IMR-90 (cell line): ENCODE results near the gene SYNE2. TPM values are rescaled to one million over a fixed set of nuclear protein-coding genes. Genes with fewer than 3 reads are reported as not detected.
"Not testable (repeated sequence)": the region's sequence is repeated elsewhere in the genome, so short reads cannot be mapped to it uniquely, and the experiment has no call there.

ENCODE experiments used
- ATAC-seq: fragments of 200-7000 bp; cut with Tn5 transposase; 2 replicates; pipeline ENCODE4 v1.9.1; 2020; ENCODE audit warnings: low read depth, mild to moderate bottlenecking, moderate library complexity
- BruUV-seq: library from RNA; stranded (reverse); fragments of 400-500 nt; replicated peaks from 2 replicates; lab custom pipeline; 2021; lab: Mats Ljungman, UMichigan
- CTCF ChIA-PET: fragments of 300-600 bp; formaldehyde crosslinking; extraction: SDS; loops from one replicate; lab custom pipeline; 2021; ENCODE audit warnings: antibody characterized with exemption; lab: Yijun Ruan, JAX
- POLR2A ChIA-PET: fragments of 300-600 bp; sonication (Branson Sonifier 250); formaldehyde crosslinking; loops from one replicate; lab custom pipeline; 2022; ENCODE audit warnings: antibody characterized with exemption; ENCODE audit not compliant: unreplicated experiment; lab: Charles Lee
- DNase-seq: peaks from one replicate; pipeline ENCODE4 v3.0.0; 2013
- H2AFZ ChIP-seq: replicated peaks from 2 replicates; pipeline ENCODE3; 2013; ENCODE audit warnings: low read length, mild to moderate bottlenecking; ENCODE audit not compliant: poor library complexity
- H2AK5ac ChIP-seq: 2 replicates; pipeline ENCODE4 v1.6.1; 2013; ENCODE audit warnings: low read depth, low read length, inconsistent platforms
- H2AK9ac ChIP-seq: replicated peaks from 2 replicates; pipeline ENCODE3; 2013; ENCODE audit warnings: mild to moderate bottlenecking, low read depth, low read length, moderate library complexity; ENCODE audit not compliant: poor library complexity
- H2BK120ac ChIP-seq: 2 replicates; pipeline ENCODE4 v1.6.1; 2013; ENCODE audit warnings: low read depth, low read length, inconsistent platforms
- H2BK15ac ChIP-seq: 3 replicates; pipeline ENCODE4 v1.6.1; 2013; ENCODE audit warnings: low read depth, low read length, inconsistent platforms
- H2BK20ac ChIP-seq: 2 replicates; pipeline ENCODE4 v1.6.1; 2013; ENCODE audit warnings: low read depth, mild to moderate bottlenecking, inconsistent platforms, low read length, moderate library complexity
- H2BK5ac ChIP-seq: 2 replicates; pipeline ENCODE4 v1.6.1; 2013; ENCODE audit warnings: mild to moderate bottlenecking, low read depth, low read length, inconsistent platforms; ENCODE audit not compliant: poor library complexity, severe bottlenecking
- H3K14ac ChIP-seq: replicated peaks from 2 replicates; pipeline ENCODE4 v1.6.1; 2013; ENCODE audit warnings: low read depth, low read length, inconsistent platforms
- H3K18ac ChIP-seq: 2 replicates; pipeline ENCODE4 v1.6.1; 2013; ENCODE audit warnings: low read depth, low read length, control low read depth
- H3K23ac ChIP-seq: 2 replicates; pipeline ENCODE4 v1.6.1; 2013; ENCODE audit warnings: low read depth, low read length, inconsistent platforms
- H3K27ac ChIP-seq: 2 replicates; pipeline ENCODE4 v1.5.1; 2013; ENCODE audit warnings: mild to moderate bottlenecking, control low read depth, low read length; ENCODE audit not compliant: insufficient read depth
- H3K27me3 ChIP-seq: 2 replicates; pipeline ENCODE4 v1.6.1; 2013; ENCODE audit warnings: low read length; ENCODE audit not compliant: control insufficient read depth, insufficient read depth
- H3K36me3 ChIP-seq: 2 replicates; pipeline ENCODE4 v1.6.1; 2013; ENCODE audit warnings: low read length, mixed read lengths; ENCODE audit not compliant: control insufficient read depth, insufficient read depth
- H3K4ac ChIP-seq: 2 replicates; pipeline ENCODE4 v1.6.1; 2013; ENCODE audit warnings: low read depth, low read length, inconsistent platforms
- H3K4me1 ChIP-seq: 2 replicates; pipeline ENCODE4 v1.6.1; 2013; ENCODE audit warnings: low read length, mixed read lengths; ENCODE audit not compliant: control insufficient read depth, insufficient read depth
- H3K4me2 ChIP-seq: 2 replicates; pipeline ENCODE4 v1.6.1; 2013; ENCODE audit warnings: low read depth, mild to moderate bottlenecking, control low read depth, low read length, moderate library complexity
- H3K4me3 ChIP-seq: 2 replicates; pipeline ENCODE4 v1.5.1; 2013; ENCODE audit warnings: low read depth, mild to moderate bottlenecking, control low read depth, low read length, moderate library complexity; ENCODE audit not compliant: insufficient read depth
- H3K56ac ChIP-seq: 2 replicates; pipeline ENCODE4 v1.6.1; 2013; ENCODE audit warnings: low read length, inconsistent platforms; ENCODE audit not compliant: insufficient read depth; ENCODE audit errors: extremely low read depth
- H3K79me1 ChIP-seq, 2 experiments: 2 replicates each; pipeline ENCODE4 v1.6.1; 2013; ENCODE audit warnings: low read length in 2 of 2, inconsistent platforms in 1 of 2, low read depth in 1 of 2
- H3K9ac ChIP-seq: 2 replicates; pipeline ENCODE4 v1.6.1; 2013; ENCODE audit warnings: low read depth, low read length, control low read depth
- H3K9me1 ChIP-seq: 2 replicates; pipeline ENCODE4 v1.6.1; 2013; ENCODE audit warnings: low read length, inconsistent platforms; ENCODE audit not compliant: insufficient read depth
- H3K9me3 ChIP-seq: 2 replicates; pipeline ENCODE4 v1.6.1; 2013; ENCODE audit warnings: low read length; ENCODE audit not compliant: control insufficient read depth, insufficient read depth
- H4K20me1 ChIP-seq: 2 replicates; pipeline ENCODE4 v1.6.1; 2013; ENCODE audit warnings: low read length, inconsistent platforms; ENCODE audit not compliant: insufficient read depth
- H4K5ac ChIP-seq: 2 replicates; pipeline ENCODE4 v1.6.1; 2013; ENCODE audit warnings: mild to moderate bottlenecking, low read depth, low read length, control low read depth
- H4K8ac ChIP-seq, 2 experiments: 2 replicates each; pipeline ENCODE4 v1.6.1; 2013; ENCODE audit warnings: low read depth in 2 of 2, low read length in 2 of 2, control low read depth in 1 of 2, inconsistent platforms in 1 of 2
- H4K91ac ChIP-seq: 2 replicates; pipeline ENCODE4 v1.6.1; 2013; ENCODE audit warnings: low read depth, low read length, inconsistent platforms; ENCODE audit not compliant: insufficient read depth
- CEBPB ChIP-seq: IDR thresholded peaks from 2 replicates; pipeline ENCODE4 v1.6.1; 2012; ENCODE audit warnings: low read depth, low read length, improper control_type of control experiment
- WGBS, 2 experiments: methylation state at CpG; one replicate each; pipeline versions ENCODE4 v1.1.5 to v1.1.7; 2013; ENCODE audit warnings: missing lambda C conversion rate in 2 of 2; ENCODE audit not compliant: insufficient read length in 1 of 2; ENCODE audit errors: extremely low coverage in 2 of 2; 5-methylcytosine and 5-hydroxymethylcytosine counted together
- dilution Hi-C: fragments of 300-500 bp; cut with HindIII; formaldehyde crosslinking; loops from one replicate; pipeline ENCODE4 v1.14.3; 2018; ENCODE audit warnings: low sequenced_read_pairs; ENCODE audit not compliant: unreplicated experiment
- in situ Hi-C: fragments of 300-500 bp; cut with MboI; formaldehyde crosslinking; loops from 3 replicates; pipeline ENCODE4 v1.14.3; 2019; ENCODE audit warnings: low sequenced_read_pairs, inconsistent platforms, mixed read lengths
- intact Hi-C: fragments of 100-400 bp; cut with micrococcal nuclease; formaldehyde crosslinking; loops from 2 replicates; pipeline ENCODE4 v1.10.0; 2022
- polyA plus RNA-seq, 3 experiments: library from polyadenylated mRNA; depleted of rRNA; stranded (reverse); fragments of >200 nt; gene quantifications; 2 replicates each; pipeline ENCODE4 v1.2.3, GENCODE V29; 2012; ENCODE audit warnings: low replicate concordance in 1 of 3
- total RNA-seq: library from RNA; depleted of rRNA; stranded (reverse); fragments of >200 nt; gene quantifications from 2 replicates; pipeline ENCODE4 v1.2.3, GENCODE V29; 2012

SYNE2 gene
- total and polyA plus RNA-seq, 2 of the 4 experiments (the other 2 are of a cell fraction) = 5.2 to 28.9 TPM

DNA sequence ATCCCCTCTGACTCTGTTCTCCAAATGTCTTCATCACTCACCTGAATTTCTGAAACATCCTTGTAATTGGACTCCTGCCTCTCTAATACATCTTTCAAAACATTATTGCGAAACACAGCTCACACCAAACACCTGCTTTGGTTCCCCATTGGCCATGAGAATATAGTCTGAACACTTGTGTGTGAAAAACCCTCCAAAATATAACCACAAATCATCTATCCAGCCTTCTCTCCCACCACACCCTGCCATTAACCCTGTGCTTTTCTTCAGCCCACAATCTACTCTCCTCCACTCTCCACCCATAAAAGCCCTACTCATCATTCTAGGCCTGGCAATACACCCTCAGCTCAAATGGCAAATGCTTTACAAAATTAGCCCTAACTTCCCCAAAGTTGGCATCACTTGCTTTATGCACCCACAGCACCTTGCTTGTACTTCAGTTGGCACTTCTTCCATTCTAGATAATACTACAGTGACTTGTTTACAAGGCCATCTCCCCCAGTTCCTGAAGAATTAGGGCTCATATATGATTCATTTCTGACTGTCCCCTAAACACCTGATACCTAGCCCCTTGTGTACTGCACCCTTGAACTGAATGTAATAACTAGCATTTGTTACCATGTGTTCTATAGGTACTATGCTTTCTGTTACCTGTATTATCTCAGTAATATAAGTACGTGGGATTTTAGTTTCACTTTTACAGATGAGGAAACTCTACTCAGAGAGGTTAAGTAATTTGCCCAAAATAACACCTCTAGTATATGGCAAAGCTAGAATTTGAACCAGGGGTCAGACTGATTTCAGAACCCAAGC is 17.3 kb downstream of the SYNE2 start:
- H3K4me2 ChIP-seq, H2AK5ac ChIP-seq, H3K9me3 ChIP-seq, H4K8ac ChIP-seq, H2AK9ac ChIP-seq, H2AFZ ChIP-seq, H3K27ac ChIP-seq, H3K79me1 ChIP-seq, H3K4ac ChIP-seq, H4K5ac ChIP-seq, H3K4me1 ChIP-seq, H3K9me1 ChIP-seq, dilution Hi-C loops, BruUV-seq, POLR2A ChIA-PET, H4K20me1 ChIP-seq, H3K14ac ChIP-seq, DNase-seq, H4K91ac ChIP-seq, intact Hi-C loops, H3K18ac ChIP-seq, H2BK120ac ChIP-seq, H3K4me3 ChIP-seq, ATAC-seq, H3K9ac ChIP-seq, H3K36me3 ChIP-seq, H3K27me3 ChIP-seq, in situ Hi-C loops, H2BK15ac ChIP-seq, H2BK20ac ChIP-seq, H2BK5ac ChIP-seq, H3K23ac ChIP-seq, H3K56ac ChIP-seq: not testable (repeated sequence)
- CTCF ChIA-PET = interaction anchor here (0.6 to 0.7 kb wide), 2 partner anchors 16 to 124 kb away, joined by 4 to 8 read pairs; no protein-coding TSS in a partner anchor
- peak; percentile 90 for TF ChIP-seq CEBPB
- no CpG with 5 or more reads among the region's 2 CpGs for WGBS, 2 experiments

GRCh38 chr14:63870753-63871037 is 17.9 kb downstream of the SYNE2 start:
- DNase-seq, H2BK15ac ChIP-seq, H3K14ac ChIP-seq, H3K36me3 ChIP-seq, H2BK20ac ChIP-seq, H3K27ac ChIP-seq, H3K4me1 ChIP-seq, POLR2A ChIA-PET, CTCF ChIA-PET, H4K5ac ChIP-seq, H4K20me1 ChIP-seq, H2AFZ ChIP-seq, H4K8ac ChIP-seq, H3K9ac ChIP-seq, H2BK120ac ChIP-seq, ATAC-seq, H3K9me1 ChIP-seq, H3K56ac ChIP-seq, in situ Hi-C loops, H3K18ac ChIP-seq, dilution Hi-C loops, H2AK5ac ChIP-seq, intact Hi-C loops, H3K79me1 ChIP-seq, H3K27me3 ChIP-seq, H3K9me3 ChIP-seq, H3K23ac ChIP-seq, H4K91ac ChIP-seq, H2AK9ac ChIP-seq, BruUV-seq, H3K4me2 ChIP-seq, H3K4ac ChIP-seq, H2BK5ac ChIP-seq, H3K4me3 ChIP-seq: not testable (repeated sequence)
- no CpG with 5 or more reads among the region's 1 CpG for WGBS, 2 experiments
